ENCODE results near the gene CAPN2.

- TF ChIP-seq, protein P1, sequence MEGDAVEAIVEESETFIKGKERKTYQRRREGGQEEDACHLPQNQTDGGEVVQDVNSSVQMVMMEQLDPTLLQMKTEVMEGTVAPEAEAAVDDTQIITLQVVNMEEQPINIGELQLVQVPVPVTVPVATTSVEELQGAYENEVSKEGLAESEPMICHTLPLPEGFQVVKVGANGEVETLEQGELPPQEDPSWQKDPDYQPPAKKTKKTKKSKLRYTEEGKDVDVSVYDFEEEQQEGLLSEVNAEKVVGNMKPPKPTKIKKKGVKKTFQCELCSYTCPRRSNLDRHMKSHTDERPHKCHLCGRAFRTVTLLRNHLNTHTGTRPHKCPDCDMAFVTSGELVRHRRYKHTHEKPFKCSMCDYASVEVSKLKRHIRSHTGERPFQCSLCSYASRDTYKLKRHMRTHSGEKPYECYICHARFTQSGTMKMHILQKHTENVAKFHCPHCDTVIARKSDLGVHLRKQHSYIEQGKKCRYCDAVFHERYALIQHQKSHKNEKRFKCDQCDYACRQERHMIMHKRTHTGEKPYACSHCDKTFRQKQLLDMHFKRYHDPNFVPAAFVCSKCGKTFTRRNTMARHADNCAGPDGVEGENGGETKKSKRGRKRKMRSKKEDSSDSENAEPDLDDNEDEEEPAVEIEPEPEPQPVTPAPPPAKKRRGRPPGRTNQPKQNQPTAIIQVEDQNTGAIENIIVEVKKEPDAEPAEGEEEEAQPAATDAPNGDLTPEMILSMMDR (IDR thresholded peaks at IDR 0.05), result no peak
- TF ChIP-seq POLR2A (IDR thresholded peaks at IDR 0.05), result no peak
These were observed 44.7 kb downstream of the CAPN2 start for GRCh38 chr1:223756806-223757700.
